ENCODE measurements around the gene ZC3H7A. TPM values are rescaled to one million over a fixed set of nuclear protein-coding genes. Genes with fewer than 3 reads are reported as not detected.
A peak's percentile ranks its signal among the peaks of the same experiment; 100 is the strongest.
"Not testable (repeated sequence)": the region's sequence is repeated elsewhere in the genome, so short reads cannot be mapped to it uniquely, and the experiment has no call there.

ZC3H7A gene
- 10 to 100 TPM; 58.9 TPM for total RNA-seq

GRCh38 chr16:11797166-11797956 lies at the start of gene ZC3H7A:
TSS of gene ZC3H7A (minus strand) at chr16:11797258. CDS start at chr16:11782354, 14,904 bp downstream.
- POLR2A ChIA-PET = interaction anchor here (0.7 to 9.5 kb wide), 18 partner anchors 9 to 839 kb away, joined by 3 to 149 read pairs (median 4); partner anchors contain the start of genes RSL1D1, SOCS1 and TXNDC11

GRCh38 chr16:11844499-11844898 lies 47.4 kb upstream of the ZC3H7A start:
- ChIA-PET POLR2A (no interaction called here), CTCF (no interaction called here)
- Mint-ChIP-seq H3K27ac (no peak overlapping the region), H3K27me3 (ENCODE audit: low read depth) (no peaks in the 10 kb centered on the region), H3K4me3 (no peak overlapping the region), H3K36me3 (ENCODE audit: low read depth) (peaks cover 61% of the 10 kb centered on the region), H3K9me3 (ENCODE audit: insufficient read depth) (no peaks in the 10 kb centered on the region), H3K4me1 (ENCODE audit: low read depth) (peaks cover 6% of the 10 kb centered on the region)
- DNase-seq (no peak), ATAC-seq (no peak)

More at GRCh38 chr16:11797166-11797956, at the start of gene ZC3H7A:
- ATAC-seq = peak; percentile 99
- CTCF ChIA-PET = interaction anchor here (0.6 to 5.8 kb wide), 36 partner anchors 10 to 271 kb away, joined by 3 to 124 read pairs (median 4); partner anchors contain the start of genes RSL1D1, SNX29 and TXNDC11
- Mint-ChIP-seq H3K4me1 (ENCODE audit: low read depth) (peaks cover 70% of the 10 kb centered on the region), H3K27me3 (ENCODE audit: low read depth) (no peaks in the 10 kb centered on the region), H3K4me3 (peak within 1 kb of the TSS; percentile 95), H3K9me3 (ENCODE audit: insufficient read depth) (no peaks in the 10 kb centered on the region), H3K27ac (peak within 1 kb of the TSS; percentile 98), H3K36me3 (ENCODE audit: low read depth) (peaks cover 30% of the 10 kb centered on the region)
- DNase-seq = peak; percentile 95

- POLR2A ChIA-PET = no interaction called here
- H3K36me3 Mint-ChIP-seq (ENCODE audit: low read depth) = peaks cover 58% of the 10 kb centered on the region
- no peaks in the 10 kb centered on the region for H3K9me3 Mint-ChIP-seq (ENCODE audit: insufficient read depth)
- H3K27me3 Mint-ChIP-seq (ENCODE audit: low read depth) = no peaks in the 10 kb centered on the region
- DNase-seq (no peak), ATAC-seq (no peak)
- H3K27ac Mint-ChIP-seq = no peak overlapping the region
- no peak overlapping the region for H3K4me3 Mint-ChIP-seq
- peaks cover 1% of the 10 kb centered on the region for H3K4me1 Mint-ChIP-seq (ENCODE audit: low read depth)
- CTCF ChIA-PET = no interaction called here
These were observed 46.8 kb upstream of the ZC3H7A start for GRCh38 chr16:11843861-11844260.

- peaks cover 57% of the 10 kb centered on the region for H3K36me3 Mint-ChIP-seq (ENCODE audit: low read depth)
- no peak for DNase-seq
- H3K4me1 Mint-ChIP-seq (ENCODE audit: low read depth) = no peaks in the 10 kb centered on the region
- no peaks in the 10 kb centered on the region for H3K27me3 Mint-ChIP-seq (ENCODE audit: low read depth)
- H3K9me3 Mint-ChIP-seq (ENCODE audit: insufficient read depth) = no peaks in the 10 kb centered on the region
- no peak for ATAC-seq
- H3K4me3 Mint-ChIP-seq = no peak overlapping the region
- POLR2A ChIA-PET = no interaction called here
- CTCF ChIA-PET = no interaction called here
- H3K27ac Mint-ChIP-seq = no peak overlapping the region
These were observed 46.1 kb upstream of the ZC3H7A start for GRCh38 chr16:11843206-11843605.

GRCh38 chr16:11841026-11841425 lies 44.0 kb upstream of the ZC3H7A start:
- ATAC-seq (no peak), DNase-seq (no peak)
- ChIA-PET POLR2A (no interaction called here), CTCF (interaction anchor here (1.4 to 1.6 kb wide), 2 partner anchors 43 to 227 kb away, joined by 5 to 7 read pairs; partner anchors contain the start of gene ZC3H7A)
- no peak overlapping the region for H3K27ac Mint-ChIP-seq
- no peaks in the 10 kb centered on the region for H3K27me3 Mint-ChIP-seq (ENCODE audit: low read depth)
- H3K36me3 Mint-ChIP-seq (ENCODE audit: low read depth) = peaks cover 62% of the 10 kb centered on the region
- H3K4me3 Mint-ChIP-seq = no peak overlapping the region
- H3K4me1 Mint-ChIP-seq (ENCODE audit: low read depth) = no peaks in the 10 kb centered on the region
- H3K9me3 Mint-ChIP-seq (ENCODE audit: insufficient read depth) = no peaks in the 10 kb centered on the region

GRCh38 chr16:11836650-11837244 lies 39.7 kb upstream of the ZC3H7A start:
- ChIA-PET CTCF (interaction anchor here (0.9 kb wide), 1 partner anchor 231 kb away, joined by 3 read pairs; no protein-coding TSS in a partner anchor), POLR2A (interaction anchor here (0.7 kb wide), 1 partner anchor 164 kb away, joined by 3 read pairs; no protein-coding TSS in a partner anchor)
- DNase-seq (no peak), ATAC-seq (peak; percentile 18)
- Mint-ChIP-seq H3K27ac (no peak overlapping the region), H3K4me3 (no peak overlapping the region), H3K9me3 (ENCODE audit: insufficient read depth) (no peaks in the 10 kb centered on the region), H3K27me3 (ENCODE audit: low read depth) (no peaks in the 10 kb centered on the region), H3K36me3 (ENCODE audit: low read depth) (peaks cover 42% of the 10 kb centered on the region), H3K4me1 (ENCODE audit: low read depth) (no peaks in the 10 kb centered on the region)

- POLR2A ChIA-PET = no interaction called here
These were observed 39.0 kb upstream of the ZC3H7A start for GRCh38 chr16:11835891-11836649.

GRCh38 chr16:11835309-11835708 lies 38.3 kb upstream of the ZC3H7A start:
- H3K4me3 Mint-ChIP-seq = no peak overlapping the region
- H3K27ac Mint-ChIP-seq = no peak overlapping the region
- H3K4me1 Mint-ChIP-seq (ENCODE audit: low read depth) = no peaks in the 10 kb centered on the region
- no peaks in the 10 kb centered on the region for H3K27me3 Mint-ChIP-seq (ENCODE audit: low read depth)
- DNase-seq (no peak), ATAC-seq (no peak)
- no peaks in the 10 kb centered on the region for H3K9me3 Mint-ChIP-seq (ENCODE audit: insufficient read depth)
- CTCF ChIA-PET = interaction anchor here (0.8 kb wide), 1 partner anchor 304 kb away, joined by 3 read pairs; no protein-coding TSS in a partner anchor
- POLR2A ChIA-PET = no interaction called here
- H3K36me3 Mint-ChIP-seq (ENCODE audit: low read depth) = peaks cover 34% of the 10 kb centered on the region

More at GRCh38 chr16:11835891-11836649, 39.0 kb upstream of the ZC3H7A start:
- ATAC-seq (no peak), DNase-seq (no peak)
- H3K4me3 Mint-ChIP-seq = no peak overlapping the region
- H3K27me3 Mint-ChIP-seq (ENCODE audit: low read depth) = no peaks in the 10 kb centered on the region
- CTCF ChIA-PET = no interaction called here
- no peaks in the 10 kb centered on the region for H3K4me1 Mint-ChIP-seq (ENCODE audit: low read depth)
- H3K27ac Mint-ChIP-seq = no peak overlapping the region
- H3K9me3 Mint-ChIP-seq (ENCODE audit: insufficient read depth) = no peaks in the 10 kb centered on the region
- peaks cover 37% of the 10 kb centered on the region for H3K36me3 Mint-ChIP-seq (ENCODE audit: low read depth)

- H3K9me3 Mint-ChIP-seq (ENCODE audit: insufficient read depth) = no peaks in the 10 kb centered on the region
- H3K4me1 Mint-ChIP-seq (ENCODE audit: low read depth) = no peaks in the 10 kb centered on the region
- no peak overlapping the region for H3K4me3 Mint-ChIP-seq
- POLR2A ChIA-PET = interaction anchor here (0.6 kb wide), 1 partner anchor 162 kb away, joined by 3 read pairs; no protein-coding TSS in a partner anchor
- ATAC-seq (no peak), DNase-seq (no peak)
- peaks cover 23% of the 10 kb centered on the region for H3K36me3 Mint-ChIP-seq (ENCODE audit: low read depth)
- no peaks in the 10 kb centered on the region for H3K27me3 Mint-ChIP-seq (ENCODE audit: low read depth)
- CTCF ChIA-PET = interaction anchor here (1.1 kb wide), 1 partner anchor 36 kb away, joined by 4 read pairs; the partner anchor contains the start of gene ZC3H7A
- H3K27ac Mint-ChIP-seq = no peak overlapping the region
These were observed 37.1 kb upstream of the ZC3H7A start for GRCh38 chr16:11833951-11834695.

- ChIA-PET POLR2A (no interaction called here), CTCF (interaction anchor here (1.0 kb wide), 1 partner anchor 297 kb away, joined by 4 read pairs; no protein-coding TSS in a partner anchor)
- ATAC-seq (no peak), DNase-seq (no peak)
- no peaks in the 10 kb centered on the region for H3K36me3 Mint-ChIP-seq (ENCODE audit: low read depth)
- no peak overlapping the region for H3K4me3 Mint-ChIP-seq
- peaks cover 2% of the 10 kb centered on the region for H3K27me3 Mint-ChIP-seq (ENCODE audit: low read depth)
- H3K9me3 Mint-ChIP-seq (ENCODE audit: insufficient read depth) = no peaks in the 10 kb centered on the region
- H3K27ac Mint-ChIP-seq = no peak overlapping the region
- H3K4me1 Mint-ChIP-seq (ENCODE audit: low read depth) = no peaks in the 10 kb centered on the region
These were observed 31.6 kb upstream of the ZC3H7A start for GRCh38 chr16:11828696-11829095.

- H3K27ac Mint-ChIP-seq; POLR2A ChIA-PET; ATAC-seq; H3K4me1 Mint-ChIP-seq (ENCODE audit: low read depth); H3K27me3 Mint-ChIP-seq (ENCODE audit: low read depth); CTCF ChIA-PET; DNase-seq; H3K36me3 Mint-ChIP-seq (ENCODE audit: low read depth); H3K4me3 Mint-ChIP-seq; H3K9me3 Mint-ChIP-seq (ENCODE audit: insufficient read depth): not testable (repeated sequence)
These were observed 28.6 kb upstream of the ZC3H7A start for GRCh38 chr16:11825520-11826165.

All from activated CD8-positive, alpha-beta T cell treated with anti-CD3 and anti-CD28 coated beads, Interleukin-2, amount 10 ng/mL, durations not matched to agents 7 days and 5 days (primary cell).